Activated CD4-positive, CD25-positive, alpha-beta regulatory T cell (primary cell): Measurements from ENCODE around the gene TRAF2.

Experiments used
- DNase-seq, 4 experiments: peaks; one replicate each; lab custom pipeline; 2025; lab: John Stamatoyannopoulos, UW

The TRAF2 gene

GRCh38 chr9:136847088-136847825 is 39.1 kb upstream of the TRAF2 start:
- no peak for DNase-seq

- peak; percentile 23 to 66 (median 48) for DNase-seq
Observed at GRCh38 chr9:136847826-136848392, 38.4 kb upstream of the TRAF2 start.

- DNase-seq, result no peak
Observed at GRCh38 chr9:136848393-136849037, 37.8 kb upstream of the TRAF2 start.

GRCh38 chr9:136849038-136849959 is 37.0 kb upstream of the TRAF2 start, which contains the start of gene PHPT1:
Gene PHPT1 (plus strand): TSS chr9:136849409. CDS start chr9:136849431, 22 bp downstream.
- DNase-seq, result peak; percentile 89 to 93 (median 92)

GRCh38 chr9:136849960-136850865 is 36.1 kb upstream of the TRAF2 start:
- DNase-seq, result no peak

- DNase-seq, result no peak
Observed at GRCh38 chr9:136850866-136851775, 35.2 kb upstream of the TRAF2 start.

- DNase-seq, result no peak
Observed at GRCh38 chr9:136851941-136852663, 34.2 kb upstream of the TRAF2 start, which contains the start of gene MAMDC4. Gene MAMDC4 (plus strand): TSS chr9:136852346. CDS start chr9:136852417, 71 bp downstream.

GRCh38 chr9:136852664-136853595 is 33.4 kb upstream of the TRAF2 start:
- no peak for DNase-seq

GRCh38 chr9:136853596-136854112 is 32.7 kb upstream of the TRAF2 start:
- DNase-seq, result no peak

GRCh38 chr9:136854113-136854841 is 32.0 kb upstream of the TRAF2 start:
- no peak for DNase-seq

GRCh38 chr9:136854842-136855460 is 31.4 kb upstream of the TRAF2 start:
- no peak for DNase-seq

- no peak for DNase-seq
Observed at GRCh38 chr9:136855461-136856078, 30.7 kb upstream of the TRAF2 start.

- DNase-seq, result no peak
Observed at GRCh38 chr9:136856079-136856476, 30.2 kb upstream of the TRAF2 start.

GRCh38 chr9:136856541-136857141 is 29.7 kb upstream of the TRAF2 start:
- no peak for DNase-seq

- no peak for DNase-seq
Observed at GRCh38 chr9:136857166-136857565, 29.1 kb upstream of the TRAF2 start.
